Measurements from ENCODE around the gene SLC35B1.

The SLC35B1 gene

GRCh38 chr17:49670641-49671040 is 37.1 kb downstream of the SLC35B1 start:
- no peak for DNase-seq (ENCODE audit: low read depth, low spot score)

GRCh38 chr17:49670002-49670401 is 37.8 kb downstream of the SLC35B1 start:
- no peak for DNase-seq (ENCODE audit: low read depth, low spot score)

- no peak for DNase-seq (ENCODE audit: low read depth, low spot score)
These were observed 39.9 kb downstream of the SLC35B1 start for GRCh38 chr17:49667854-49668253.

GRCh38 chr17:49664706-49665211 is 43.0 kb downstream of the SLC35B1 start:
- DNase-seq (ENCODE audit: low read depth, low spot score): no peak

- no peak for DNase-seq (ENCODE audit: low read depth, low spot score)
These were observed 47.9 kb downstream of the SLC35B1 start for GRCh38 chr17:49659661-49660382.

- no peak for DNase-seq (ENCODE audit: low read depth, low spot score)
These were observed 51.5 kb downstream of the SLC35B1 start for GRCh38 chr17:49656247-49656646.
